ENCODE measurements around the gene LDLRAD3. TPM values are rescaled to one million over a fixed set of nuclear protein-coding genes. Genes with fewer than 3 reads are reported as not detected.

Gene LDLRAD3
- total RNA-seq, 1 experiment from 2014 or later: 12.1 TPM

DNA sequence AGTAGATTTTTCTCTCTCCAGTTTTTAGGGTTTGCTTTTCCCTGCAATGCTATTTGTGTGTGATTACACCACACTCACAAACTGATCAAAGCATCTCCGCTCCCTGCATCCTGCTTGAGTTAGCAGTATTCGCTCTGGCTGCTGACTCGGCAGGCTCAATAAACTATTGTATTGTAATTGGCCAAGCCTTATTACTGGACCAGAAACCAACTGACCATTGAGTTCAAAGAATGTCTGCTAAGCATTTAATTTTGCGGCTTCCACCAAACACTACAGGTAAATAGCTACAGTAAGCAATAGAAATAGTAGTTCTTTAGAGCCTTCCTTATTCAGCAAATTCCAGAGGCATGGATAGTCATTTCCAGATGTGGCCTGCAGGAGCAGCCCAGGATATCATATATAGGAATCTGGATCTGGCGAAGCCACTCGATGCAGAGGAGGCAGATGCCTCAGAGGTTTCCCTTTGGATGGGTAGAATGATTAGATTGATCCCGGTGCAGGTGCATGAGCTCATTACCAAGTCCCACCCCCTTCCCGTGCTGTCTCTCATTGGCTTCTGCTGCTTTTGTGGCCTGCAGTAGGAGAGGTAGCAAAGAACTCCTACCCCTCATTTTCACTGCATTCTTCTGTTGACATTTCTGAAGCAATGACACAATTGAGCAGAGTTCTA is 268.0 kb downstream of the LDLRAD3 start:
- Mint-ChIP-seq H3K27ac (no peak overlapping the region), H3K4me1 (peaks cover 13 to 24% of the 10 kb centered on the region in 2 experiments), H3K36me3 (ENCODE audit: insufficient read depth in 1 of 3, low read depth in 3 of 3) (peaks cover 0 to 2% (median 0%) of the 10 kb centered on the region in 3 experiments; a peak in 1 of 7 replicates), H3K27me3 (ENCODE audit: low read depth) (peaks cover 1% of the 10 kb centered on the region; the same call in 1 of the 2 replicates), H3K9me3 (no peaks in the 10 kb centered on the region), H3K4me3 (no peak overlapping the region)
- no peaks in the 10 kb centered on the region for H3K79me1 ChIP-seq (ENCODE audit: insufficient read depth, low read depth, low read length, poor library complexity, severe bottlenecking)
- no peak overlapping the region for H3K14ac ChIP-seq (ENCODE audit: insufficient read depth, low read length)
- H3K9me3 ChIP-seq (ENCODE audit: control insufficient read depth, low read depth, low read length): no peaks in the 10 kb centered on the region
- H3K4me2 ChIP-seq (ENCODE audit: insufficient read depth, insufficient read length, low read length): no peak overlapping the region
- no peaks in the 10 kb centered on the region for H4K20me1 ChIP-seq (ENCODE audit: control insufficient read depth, insufficient read depth, insufficient read length)
- H2AFZ ChIP-seq (ENCODE audit: low read length): no peak overlapping the region
- H4K8ac ChIP-seq (replicated peaks; ENCODE audit: insufficient read length, low read depth, low read length): no peak overlapping the region
- H2BK120ac ChIP-seq (ENCODE audit: low read depth, low read length, poor library complexity, severe bottlenecking): no peak overlapping the region
- H3K4ac ChIP-seq (ENCODE audit: low read depth, low read length): no peak overlapping the region
- no peak overlapping the region for H2BK15ac ChIP-seq (ENCODE audit: low read depth, low read length)
- no peak overlapping the region for H4K91ac ChIP-seq (ENCODE audit: insufficient read length, low read depth, low read length)
- H3K27me3 ChIP-seq (ENCODE audit: insufficient read depth, low read length): no peaks in the 10 kb centered on the region
- no peak overlapping the region for H3T11ph ChIP-seq (ENCODE audit: low read length)
- no peak for DNase-seq
- H3K56ac ChIP-seq (ENCODE audit: insufficient read length, low read depth, low read length): no peak overlapping the region
- H3K79me2 ChIP-seq (ENCODE audit: insufficient read depth, low read length): no peaks in the 10 kb centered on the region
- H3K23ac ChIP-seq (ENCODE audit: insufficient read length, low read depth, low read length): no peak overlapping the region
- no peak overlapping the region for H3K27ac ChIP-seq (ENCODE audit: insufficient read length, low read depth, low read length)
- no peak overlapping the region for H4K5ac ChIP-seq (ENCODE audit: insufficient read length, low read depth, low read length)
- no peak overlapping the region for H3K18ac ChIP-seq (ENCODE audit: insufficient read length, low read depth, low read length)
- no peaks in the 10 kb centered on the region for H3K23me2 ChIP-seq (ENCODE audit: insufficient read length, low read depth, low read length, poor library complexity, severe bottlenecking)
- TF ChIP-seq, protein P1, sequence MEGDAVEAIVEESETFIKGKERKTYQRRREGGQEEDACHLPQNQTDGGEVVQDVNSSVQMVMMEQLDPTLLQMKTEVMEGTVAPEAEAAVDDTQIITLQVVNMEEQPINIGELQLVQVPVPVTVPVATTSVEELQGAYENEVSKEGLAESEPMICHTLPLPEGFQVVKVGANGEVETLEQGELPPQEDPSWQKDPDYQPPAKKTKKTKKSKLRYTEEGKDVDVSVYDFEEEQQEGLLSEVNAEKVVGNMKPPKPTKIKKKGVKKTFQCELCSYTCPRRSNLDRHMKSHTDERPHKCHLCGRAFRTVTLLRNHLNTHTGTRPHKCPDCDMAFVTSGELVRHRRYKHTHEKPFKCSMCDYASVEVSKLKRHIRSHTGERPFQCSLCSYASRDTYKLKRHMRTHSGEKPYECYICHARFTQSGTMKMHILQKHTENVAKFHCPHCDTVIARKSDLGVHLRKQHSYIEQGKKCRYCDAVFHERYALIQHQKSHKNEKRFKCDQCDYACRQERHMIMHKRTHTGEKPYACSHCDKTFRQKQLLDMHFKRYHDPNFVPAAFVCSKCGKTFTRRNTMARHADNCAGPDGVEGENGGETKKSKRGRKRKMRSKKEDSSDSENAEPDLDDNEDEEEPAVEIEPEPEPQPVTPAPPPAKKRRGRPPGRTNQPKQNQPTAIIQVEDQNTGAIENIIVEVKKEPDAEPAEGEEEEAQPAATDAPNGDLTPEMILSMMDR (conservative IDR thresholded peaks at IDR 0.05): no peak
- H2BK12ac ChIP-seq (ENCODE audit: insufficient read length, low read depth, low read length): no peak overlapping the region
- H2BK20ac ChIP-seq (ENCODE audit: low read depth, low read length, poor library complexity, severe bottlenecking): no peak overlapping the region
- WGBS (ENCODE audit: extremely low coverage, insufficient read length, low lambda C conversion rate): no CpG with 5 or more reads among the region's 8 CpGs
- H3K4me1 ChIP-seq (ENCODE audit: insufficient read depth, low read length): no peaks in the 10 kb centered on the region
- H2BK5ac ChIP-seq (ENCODE audit: insufficient read length, low read length): no peak overlapping the region
- H3K9ac ChIP-seq (ENCODE audit: extremely low read depth, insufficient read length, low read length): no peak overlapping the region
- no peak overlapping the region for H2AK5ac ChIP-seq (ENCODE audit: insufficient read length, low read length)
